ENCODE data around the gene TMEM151B. TPM values are rescaled to one million over a fixed set of nuclear protein-coding genes. Genes with fewer than 3 reads are reported as not detected.

The TMEM151B gene
- total and polyA plus RNA-seq, 10 of the 15 experiments (the other 5 are each of a cell fraction or from before 2014, with no cell fraction given): 0.01 to 0.19 (median 0.05) TPM; not detected in 6

DNA sequence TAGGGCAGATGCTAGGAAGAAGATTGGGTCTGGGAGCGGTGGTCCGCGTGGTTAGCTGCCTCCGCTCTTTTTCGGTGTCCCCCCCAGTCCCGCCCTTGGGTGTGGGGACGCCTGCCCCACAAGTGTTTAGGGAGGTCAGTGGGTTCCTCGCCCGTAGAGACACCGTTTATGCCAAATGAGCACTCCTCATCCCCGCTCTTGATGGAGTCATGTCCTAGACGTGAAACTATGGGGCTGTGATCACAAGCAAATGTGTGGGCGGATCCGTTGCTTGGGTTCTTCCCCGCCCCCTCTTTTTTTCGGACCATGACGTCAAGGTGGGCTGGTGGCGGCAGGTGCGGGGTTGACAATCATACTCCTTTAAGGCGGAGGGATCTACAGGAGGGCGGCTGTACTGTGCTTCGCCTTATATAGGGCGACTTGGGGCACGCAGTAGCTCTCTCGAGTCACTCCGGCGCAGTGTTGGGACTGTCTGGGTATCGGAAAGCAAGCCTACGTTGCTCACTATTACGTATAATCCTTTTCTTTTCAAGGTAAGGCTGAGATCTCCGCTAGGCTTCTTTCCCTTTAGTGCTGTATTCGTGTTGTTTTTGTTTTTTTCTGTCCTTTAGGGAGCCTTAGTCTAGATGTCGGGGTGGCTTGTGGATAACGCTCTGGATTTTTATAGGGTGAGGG, 23.4 kb upstream of the TMEM151B start, which contains the start of gene HSP90AB1 (continued):
- TF ChIP-seq, protein P1, sequence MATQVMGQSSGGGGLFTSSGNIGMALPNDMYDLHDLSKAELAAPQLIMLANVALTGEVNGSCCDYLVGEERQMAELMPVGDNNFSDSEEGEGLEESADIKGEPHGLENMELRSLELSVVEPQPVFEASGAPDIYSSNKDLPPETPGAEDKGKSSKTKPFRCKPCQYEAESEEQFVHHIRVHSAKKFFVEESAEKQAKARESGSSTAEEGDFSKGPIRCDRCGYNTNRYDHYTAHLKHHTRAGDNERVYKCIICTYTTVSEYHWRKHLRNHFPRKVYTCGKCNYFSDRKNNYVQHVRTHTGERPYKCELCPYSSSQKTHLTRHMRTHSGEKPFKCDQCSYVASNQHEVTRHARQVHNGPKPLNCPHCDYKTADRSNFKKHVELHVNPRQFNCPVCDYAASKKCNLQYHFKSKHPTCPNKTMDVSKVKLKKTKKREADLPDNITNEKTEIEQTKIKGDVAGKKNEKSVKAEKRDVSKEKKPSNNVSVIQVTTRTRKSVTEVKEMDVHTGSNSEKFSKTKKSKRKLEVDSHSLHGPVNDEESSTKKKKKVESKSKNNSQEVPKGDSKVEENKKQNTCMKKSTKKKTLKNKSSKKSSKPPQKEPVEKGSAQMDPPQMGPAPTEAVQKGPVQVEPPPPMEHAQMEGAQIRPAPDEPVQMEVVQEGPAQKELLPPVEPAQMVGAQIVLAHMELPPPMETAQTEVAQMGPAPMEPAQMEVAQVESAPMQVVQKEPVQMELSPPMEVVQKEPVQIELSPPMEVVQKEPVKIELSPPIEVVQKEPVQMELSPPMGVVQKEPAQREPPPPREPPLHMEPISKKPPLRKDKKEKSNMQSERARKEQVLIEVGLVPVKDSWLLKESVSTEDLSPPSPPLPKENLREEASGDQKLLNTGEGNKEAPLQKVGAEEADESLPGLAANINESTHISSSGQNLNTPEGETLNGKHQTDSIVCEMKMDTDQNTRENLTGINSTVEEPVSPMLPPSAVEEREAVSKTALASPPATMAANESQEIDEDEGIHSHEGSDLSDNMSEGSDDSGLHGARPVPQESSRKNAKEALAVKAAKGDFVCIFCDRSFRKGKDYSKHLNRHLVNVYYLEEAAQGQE (IDR thresholded peaks at IDR 0.05; ENCODE audit: low read depth, low read length): 0 out of 2 replicates have a peak, but pooled peaks have one; percentile 62
- TF ChIP-seq ZNF207 (IDR thresholded peaks at IDR 0.05; ENCODE audit: borderline replicate concordance) (peak; percentile 89), TCF12 (IDR thresholded peaks at IDR 0.05; ENCODE audit: low read depth, low read length) (peak; percentile 97), CREM (IDR thresholded peaks at IDR 0.05; ENCODE audit: low read depth) (peak; percentile 91), WRNIP1 (IDR thresholded peaks at IDR 0.05; ENCODE audit: borderline replicate concordance, low read depth, low read length) (peak; percentile 93; the same call in 1 of the 2 replicates), CEBPB (IDR thresholded peaks at IDR 0.05; ENCODE audit: borderline replicate concordance in 1 of 2, low read depth in 2 of 2, low read length in 2 of 2) (no peak), SP1 (IDR thresholded peaks at IDR 0.05; ENCODE audit: low read depth, low read length) (peak; percentile 95), ESRRA (IDR thresholded peaks at IDR 0.05; ENCODE audit: low read length) (peak; percentile 61; the same call in 1 of the 2 replicates), ZBED1 (IDR thresholded peaks at IDR 0.05; ENCODE audit: borderline replicate concordance) (peak; percentile 91), RB1 (IDR thresholded peaks at IDR 0.05; ENCODE audit: borderline replicate concordance) (peak; percentile 57; the same call in 1 of the 2 replicates), NFYB (IDR thresholded peaks at IDR 0.05; ENCODE audit: insufficient read depth, low read depth, low read length) (no peak), RAD51 (IDR thresholded peaks at IDR 0.05) (peak; percentile 43; the same call in 1 of the 2 replicates), POLR2AphosphoS5 (IDR thresholded peaks at IDR 0.05; ENCODE audit: low read length) (peak; percentile 100), ETV6 (conservative IDR thresholded peaks at IDR 0.05 in 1 of 2, IDR thresholded peaks at IDR 0.05 in 1 of 2; ENCODE audit: borderline replicate concordance in 1 of 2, low read depth in 1 of 2) (no peak)
- TF ChIP-seq, protein P2, sequence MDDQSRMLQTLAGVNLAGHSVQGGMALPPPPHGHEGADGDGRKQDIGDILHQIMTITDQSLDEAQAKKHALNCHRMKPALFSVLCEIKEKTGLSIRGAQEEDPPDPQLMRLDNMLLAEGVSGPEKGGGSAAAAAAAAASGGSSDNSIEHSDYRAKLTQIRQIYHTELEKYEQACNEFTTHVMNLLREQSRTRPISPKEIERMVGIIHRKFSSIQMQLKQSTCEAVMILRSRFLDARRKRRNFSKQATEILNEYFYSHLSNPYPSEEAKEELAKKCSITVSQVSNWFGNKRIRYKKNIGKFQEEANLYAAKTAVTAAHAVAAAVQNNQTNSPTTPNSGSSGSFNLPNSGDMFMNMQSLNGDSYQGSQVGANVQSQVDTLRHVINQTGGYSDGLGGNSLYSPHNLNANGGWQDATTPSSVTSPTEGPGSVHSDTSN (IDR thresholded peaks at IDR 0.05; ENCODE audit: insufficient replicate concordance, low read depth, low read length): peak; percentile 86
- TF ChIP-seq, protein P3, sequence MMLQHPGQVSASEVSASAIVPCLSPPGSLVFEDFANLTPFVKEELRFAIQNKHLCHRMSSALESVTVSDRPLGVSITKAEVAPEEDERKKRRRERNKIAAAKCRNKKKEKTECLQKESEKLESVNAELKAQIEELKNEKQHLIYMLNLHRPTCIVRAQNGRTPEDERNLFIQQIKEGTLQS (IDR thresholded peaks at IDR 0.05; ENCODE audit: borderline replicate concordance, extremely low read depth, low read depth, low read length): no peak
- TF ChIP-seq, protein P4, sequence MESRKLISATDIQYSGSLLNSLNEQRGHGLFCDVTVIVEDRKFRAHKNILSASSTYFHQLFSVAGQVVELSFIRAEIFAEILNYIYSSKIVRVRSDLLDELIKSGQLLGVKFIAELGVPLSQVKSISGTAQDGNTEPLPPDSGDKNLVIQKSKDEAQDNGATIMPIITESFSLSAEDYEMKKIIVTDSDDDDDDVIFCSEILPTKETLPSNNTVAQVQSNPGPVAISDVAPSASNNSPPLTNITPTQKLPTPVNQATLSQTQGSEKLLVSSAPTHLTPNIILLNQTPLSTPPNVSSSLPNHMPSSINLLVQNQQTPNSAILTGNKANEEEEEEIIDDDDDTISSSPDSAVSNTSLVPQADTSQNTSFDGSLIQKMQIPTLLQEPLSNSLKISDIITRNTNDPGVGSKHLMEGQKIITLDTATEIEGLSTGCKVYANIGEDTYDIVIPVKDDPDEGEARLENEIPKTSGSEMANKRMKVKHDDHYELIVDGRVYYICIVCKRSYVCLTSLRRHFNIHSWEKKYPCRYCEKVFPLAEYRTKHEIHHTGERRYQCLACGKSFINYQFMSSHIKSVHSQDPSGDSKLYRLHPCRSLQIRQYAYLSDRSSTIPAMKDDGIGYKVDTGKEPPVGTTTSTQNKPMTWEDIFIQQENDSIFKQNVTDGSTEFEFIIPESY (IDR thresholded peaks at IDR 0.05): 0 out of 2 replicates have a peak, but pooled peaks have one; percentile 73
- TF ChIP-seq, protein P5, sequence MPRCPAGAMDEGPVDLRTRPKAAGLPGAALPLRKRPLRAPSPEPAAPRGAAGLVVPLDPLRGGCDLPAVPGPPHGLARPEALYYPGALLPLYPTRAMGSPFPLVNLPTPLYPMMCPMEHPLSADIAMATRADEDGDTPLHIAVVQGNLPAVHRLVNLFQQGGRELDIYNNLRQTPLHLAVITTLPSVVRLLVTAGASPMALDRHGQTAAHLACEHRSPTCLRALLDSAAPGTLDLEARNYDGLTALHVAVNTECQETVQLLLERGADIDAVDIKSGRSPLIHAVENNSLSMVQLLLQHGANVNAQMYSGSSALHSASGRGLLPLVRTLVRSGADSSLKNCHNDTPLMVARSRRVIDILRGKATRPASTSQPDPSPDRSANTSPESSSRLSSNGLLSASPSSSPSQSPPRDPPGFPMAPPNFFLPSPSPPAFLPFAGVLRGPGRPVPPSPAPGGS (IDR thresholded peaks at IDR 0.05; ENCODE audit: borderline replicate concordance, insufficient read depth, low read depth, low read length, poor library complexity, severe bottlenecking): peak; percentile 47

Measured in GM12878 (cell line).